Prostate gland (tissue), 2 donors: ENCODE results near the gene P2RY10. TPM values are rescaled to one million over a fixed set of nuclear protein-coding genes. Genes with fewer than 3 reads are reported as not detected.
"Not testable (repeated sequence)": the region's sequence is repeated elsewhere in the genome, so short reads cannot be mapped to it uniquely, and the experiment has no call there.

ENCODE experiments used
- DNase-seq: peaks from one replicate; pipeline ENCODE4 v3.0.0-alpha.2; 2019; ENCODE audit warnings: low spot score
- H3K27ac ChIP-seq, 2 donors: fragments of 200-600 bp; sonication (generic); 2 replicates each; pipeline ENCODE4 v1.5.1; 2017 to 2019
- H3K27me3 ChIP-seq: fragments of 200-600 bp; sonication (generic); replicated peaks from 2 replicates; pipeline ENCODE4 v1.5.1; 2019; ENCODE audit not compliant: insufficient read depth
- H3K36me3 ChIP-seq, 2 donors: fragments of 200-600 bp; sonication (generic); 1 replicate in 1 of 2; 2 replicates in 1 of 2; pipeline versions ENCODE4 v1.5.1 to v1.8.1; 2017 to 2019
- H3K4me1 ChIP-seq: fragments of 200-600 bp; sonication (generic); replicated peaks from 2 replicates; pipeline ENCODE4 v1.5.1; 2019
- H3K4me3 ChIP-seq, 2 donors: fragments of 200-600 bp; sonication (generic); 2 replicates each; pipeline ENCODE4 v1.5.1; 2017 to 2019
- H3K9me3 ChIP-seq: fragments of 200-600 bp; sonication (generic); 2 replicates; pipeline ENCODE4 v1.5.1; 2017
- POLR2A ChIP-seq: fragments of 450-650 bp; IDR thresholded peaks from one replicate; pipeline ENCODE4 v1.6.1; 2016; ENCODE audit warnings: antibody characterized with exemption, mild to moderate bottlenecking
- POLR2AphosphoS5 ChIP-seq: sonication (generic); formaldehyde crosslinking; IDR thresholded peaks from one replicate; pipeline ENCODE4 v1.6.1; 2017; ENCODE audit warnings: antibody characterized with exemption
- WGBS: methylation state at CpG from one replicate; pipeline ENCODE4 v1.1.5; 2018; 5-methylcytosine and 5-hydroxymethylcytosine counted together
- intact Hi-C: fragments of 100-400 bp; cut with DNase I; formaldehyde crosslinking; loops from one replicate; pipeline ENCODE4 v1.14.2; 2022
- microRNA-seq: library from miRNA; unstranded; fragments of <30 nt; microRNA quantifications from one replicate; pipeline ENCODE4, GENCODE V29; 2016
- total RNA-seq, 2 donors: library from RNA; depleted of rRNA; stranded (reverse); fragments of >200 nt; gene quantifications; one replicate each; pipeline ENCODE4 v1.1.0, GENCODE V29; 2016
- TF ChIP-seq, protein P1 (sequence below), 4 experiments: fragments of 200-600 bp in 2 of 4; fragments of 450-650 bp in 2 of 4; sonication (generic) in 2 of 4; IDR thresholded peaks; 1 replicate in 3 of 4; 2 replicates in 1 of 4; pipeline ENCODE4 v1.5.1; 2016 to 2019; ENCODE audit warnings: antibody characterized with exemption in 4 of 4, mild to moderate bottlenecking in 2 of 4, moderate library complexity in 2 of 4

The P2RY10 gene
- total RNA-seq, 2 donors from 2014 or later: 0.96 TPM; not detected in 1

- WGBS: 64% methylated on average over 4 of the region's 4 CpGs
- Histone ChIP-seq H3K4me3 (no peak overlapping the region), H3K36me3 (no peaks in the 10 kb centered on the region), H3K27ac (no peak overlapping the region), H3K27me3 (no peaks in the 10 kb centered on the region), H3K4me1 (no peaks in the 10 kb centered on the region), H3K9me3 (no peaks in the 10 kb centered on the region)
- no peak for DNase-seq
- TF ChIP-seq, protein P1, sequence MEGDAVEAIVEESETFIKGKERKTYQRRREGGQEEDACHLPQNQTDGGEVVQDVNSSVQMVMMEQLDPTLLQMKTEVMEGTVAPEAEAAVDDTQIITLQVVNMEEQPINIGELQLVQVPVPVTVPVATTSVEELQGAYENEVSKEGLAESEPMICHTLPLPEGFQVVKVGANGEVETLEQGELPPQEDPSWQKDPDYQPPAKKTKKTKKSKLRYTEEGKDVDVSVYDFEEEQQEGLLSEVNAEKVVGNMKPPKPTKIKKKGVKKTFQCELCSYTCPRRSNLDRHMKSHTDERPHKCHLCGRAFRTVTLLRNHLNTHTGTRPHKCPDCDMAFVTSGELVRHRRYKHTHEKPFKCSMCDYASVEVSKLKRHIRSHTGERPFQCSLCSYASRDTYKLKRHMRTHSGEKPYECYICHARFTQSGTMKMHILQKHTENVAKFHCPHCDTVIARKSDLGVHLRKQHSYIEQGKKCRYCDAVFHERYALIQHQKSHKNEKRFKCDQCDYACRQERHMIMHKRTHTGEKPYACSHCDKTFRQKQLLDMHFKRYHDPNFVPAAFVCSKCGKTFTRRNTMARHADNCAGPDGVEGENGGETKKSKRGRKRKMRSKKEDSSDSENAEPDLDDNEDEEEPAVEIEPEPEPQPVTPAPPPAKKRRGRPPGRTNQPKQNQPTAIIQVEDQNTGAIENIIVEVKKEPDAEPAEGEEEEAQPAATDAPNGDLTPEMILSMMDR (IDR thresholded peaks at IDR 0.05): no peak
- no peak for TF ChIP-seq POLR2A
- intact Hi-C loops: no loop called here
Observed at GRCh38 chrX:78979789-78980464, 34.7 kb downstream of the P2RY10 start.

DNA sequence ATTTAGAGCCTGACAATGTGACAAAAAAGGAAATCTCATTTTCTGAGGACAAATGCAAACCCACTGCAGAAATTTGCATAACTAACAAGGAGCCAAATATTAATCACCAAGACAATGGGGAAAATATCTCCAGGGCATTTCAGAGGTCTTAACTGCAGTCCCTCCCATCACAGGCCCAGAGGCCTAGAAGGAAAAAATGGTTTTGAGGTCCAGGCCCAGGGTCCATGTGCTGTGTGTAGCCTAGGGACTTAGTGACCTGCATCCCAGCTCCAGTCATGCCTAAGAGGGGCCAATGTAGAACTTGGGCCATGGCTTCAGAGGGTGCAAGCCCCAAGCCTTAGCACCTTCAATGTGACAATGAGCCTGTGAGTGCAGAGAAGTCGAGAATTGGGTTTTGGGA lies 44.2 kb downstream of the P2RY10 start:
- H3K27ac ChIP-seq: no peak overlapping the region
- no peaks in the 10 kb centered on the region for H3K4me1 ChIP-seq
- no peaks in the 10 kb centered on the region for H3K27me3 ChIP-seq
- 30% methylated on average over 1 of the region's 1 CpG for WGBS
- no peak overlapping the region for H3K4me3 ChIP-seq
- H3K9me3 ChIP-seq: no peaks in the 10 kb centered on the region
- TF ChIP-seq, protein P1 (IDR thresholded peaks at IDR 0.05): no peak
- TF ChIP-seq POLR2A: no peak
- TF ChIP-seq POLR2AphosphoS5: no peak
- intact Hi-C loops: no loop called here
- no peak for DNase-seq
- H3K36me3 ChIP-seq: no peaks in the 10 kb centered on the region

DNA sequence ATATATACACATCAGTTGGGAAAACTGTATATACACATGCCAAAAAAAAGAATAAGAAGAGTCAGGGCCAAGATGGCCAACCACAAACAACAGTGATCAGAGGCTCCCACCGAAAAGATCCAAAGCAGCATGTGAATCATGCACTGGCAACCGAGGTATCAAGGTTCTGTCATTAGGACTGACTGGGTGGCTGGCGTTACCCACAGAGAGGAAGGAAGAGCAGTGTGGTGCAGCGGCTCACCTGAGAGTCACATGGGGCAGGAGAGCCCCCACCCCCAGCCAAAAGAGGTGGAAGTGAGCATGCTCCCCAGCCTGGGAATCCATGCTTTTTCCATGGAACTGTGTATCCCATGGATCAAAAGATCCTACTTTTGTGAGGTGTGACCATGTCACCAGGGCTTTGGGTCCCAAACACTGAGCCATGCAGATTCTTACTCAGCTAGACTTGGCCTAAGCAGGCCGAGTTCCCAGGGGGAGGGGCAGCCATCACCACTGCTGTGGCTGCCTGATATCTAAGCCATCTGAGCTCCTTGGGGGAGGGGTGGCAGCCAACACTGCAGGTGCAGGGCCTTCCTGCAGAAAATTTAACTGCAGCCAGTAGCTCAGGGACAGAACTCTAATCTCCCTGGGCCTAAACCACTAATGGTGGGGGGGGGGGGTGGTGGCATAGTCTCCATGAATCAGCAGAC lies 52.8 kb downstream of the P2RY10 start:
- H3K27me3 ChIP-seq: no peaks in the 10 kb centered on the region
- no peak overlapping the region for H3K4me3 ChIP-seq
- TF ChIP-seq, protein P1 (IDR thresholded peaks at IDR 0.05): no peak
- no peak for TF ChIP-seq POLR2AphosphoS5
- no peak for TF ChIP-seq POLR2A
- H3K9me3 ChIP-seq: no peaks in the 10 kb centered on the region
- intact Hi-C loops: no loop called here
- WGBS: 85% methylated on average over 5 of the region's 5 CpGs
- DNase-seq: no peak
- H3K27ac ChIP-seq: no peak overlapping the region
- H3K36me3 ChIP-seq: no peaks in the 10 kb centered on the region
- no peaks in the 10 kb centered on the region for H3K4me1 ChIP-seq

GRCh38 chrX:79007540-79007939 lies 62.3 kb downstream of the P2RY10 start:
- H3K27me3 ChIP-seq, H3K4me1 ChIP-seq, DNase-seq, H3K27ac ChIP-seq, H3K9me3 ChIP-seq, H3K4me3 ChIP-seq, intact Hi-C loops, H3K36me3 ChIP-seq: not testable (repeated sequence)
- WGBS: 100% methylated on average over 1 of the region's 1 CpG

Small RNA genes within 50 kb of the gene (microRNA-seq; reads per million reads assigned to microRNA genes)
- not detected for gene MIR4328

Other genes with a start within 250 kb of the P2RY10 start
- 1 to 10 TPM in 1 of 2 donors, not detected in 1; 1.0 TPM for gene LPAR4, start 197.7 kb upstream of the P2RY10 start, total RNA-seq
- under 1 TPM; 0.28 to 0.59 TPM for gene GPR174, start 199.3 kb downstream of the P2RY10 start, total RNA-seq